Measurements from ENCODE around the gene TBCD.

The TBCD gene

DNA sequence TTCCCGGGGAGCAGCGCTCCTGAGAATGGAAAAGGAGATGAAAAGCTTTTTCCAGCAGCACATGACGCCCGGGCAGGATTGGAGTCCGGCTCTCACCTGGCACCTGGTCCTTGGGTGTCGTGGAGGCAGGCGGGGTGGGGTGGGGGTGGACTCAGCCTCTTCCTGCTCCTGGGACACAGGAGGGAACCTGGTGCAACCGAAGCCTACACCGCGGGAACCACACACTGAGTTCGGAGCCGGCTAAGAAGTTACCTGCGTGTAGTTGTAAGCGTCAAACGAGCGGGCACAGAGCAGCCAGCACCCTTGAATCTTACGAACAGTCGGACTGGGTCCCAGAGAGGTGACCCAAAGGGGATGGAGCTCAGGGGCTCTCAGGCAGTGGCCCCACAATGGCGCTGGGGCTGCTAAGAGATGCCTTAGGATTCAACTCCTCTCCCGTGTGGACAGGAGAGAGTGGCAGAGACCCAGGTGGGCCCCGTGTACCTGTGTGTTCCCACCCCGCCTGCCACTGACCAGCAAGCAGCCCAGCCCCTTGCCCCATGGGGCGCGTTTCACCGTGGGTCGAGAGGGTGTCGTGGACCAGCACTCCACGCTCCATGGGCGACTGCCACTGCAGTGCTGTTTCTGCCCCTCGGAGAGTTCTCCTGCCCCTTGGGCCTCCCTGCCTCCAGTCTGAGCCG is 221.7 kb downstream of the TBCD start:
- TF ChIP-seq, protein P1, sequence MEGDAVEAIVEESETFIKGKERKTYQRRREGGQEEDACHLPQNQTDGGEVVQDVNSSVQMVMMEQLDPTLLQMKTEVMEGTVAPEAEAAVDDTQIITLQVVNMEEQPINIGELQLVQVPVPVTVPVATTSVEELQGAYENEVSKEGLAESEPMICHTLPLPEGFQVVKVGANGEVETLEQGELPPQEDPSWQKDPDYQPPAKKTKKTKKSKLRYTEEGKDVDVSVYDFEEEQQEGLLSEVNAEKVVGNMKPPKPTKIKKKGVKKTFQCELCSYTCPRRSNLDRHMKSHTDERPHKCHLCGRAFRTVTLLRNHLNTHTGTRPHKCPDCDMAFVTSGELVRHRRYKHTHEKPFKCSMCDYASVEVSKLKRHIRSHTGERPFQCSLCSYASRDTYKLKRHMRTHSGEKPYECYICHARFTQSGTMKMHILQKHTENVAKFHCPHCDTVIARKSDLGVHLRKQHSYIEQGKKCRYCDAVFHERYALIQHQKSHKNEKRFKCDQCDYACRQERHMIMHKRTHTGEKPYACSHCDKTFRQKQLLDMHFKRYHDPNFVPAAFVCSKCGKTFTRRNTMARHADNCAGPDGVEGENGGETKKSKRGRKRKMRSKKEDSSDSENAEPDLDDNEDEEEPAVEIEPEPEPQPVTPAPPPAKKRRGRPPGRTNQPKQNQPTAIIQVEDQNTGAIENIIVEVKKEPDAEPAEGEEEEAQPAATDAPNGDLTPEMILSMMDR (IDR thresholded peaks at IDR 0.05; ENCODE audit: low read depth, low read length): no peak
- no peaks in the 10 kb centered on the region for H3K36me3 ChIP-seq
- no peaks in the 10 kb centered on the region for H3K9me3 ChIP-seq
- no peaks in the 10 kb centered on the region for H3K4me1 ChIP-seq
- no peak for DNase-seq
- H3K4me3 ChIP-seq (ENCODE audit: low read depth, low read length): no peak overlapping the region
- H3K27me3 ChIP-seq: no peaks in the 10 kb centered on the region

DNA sequence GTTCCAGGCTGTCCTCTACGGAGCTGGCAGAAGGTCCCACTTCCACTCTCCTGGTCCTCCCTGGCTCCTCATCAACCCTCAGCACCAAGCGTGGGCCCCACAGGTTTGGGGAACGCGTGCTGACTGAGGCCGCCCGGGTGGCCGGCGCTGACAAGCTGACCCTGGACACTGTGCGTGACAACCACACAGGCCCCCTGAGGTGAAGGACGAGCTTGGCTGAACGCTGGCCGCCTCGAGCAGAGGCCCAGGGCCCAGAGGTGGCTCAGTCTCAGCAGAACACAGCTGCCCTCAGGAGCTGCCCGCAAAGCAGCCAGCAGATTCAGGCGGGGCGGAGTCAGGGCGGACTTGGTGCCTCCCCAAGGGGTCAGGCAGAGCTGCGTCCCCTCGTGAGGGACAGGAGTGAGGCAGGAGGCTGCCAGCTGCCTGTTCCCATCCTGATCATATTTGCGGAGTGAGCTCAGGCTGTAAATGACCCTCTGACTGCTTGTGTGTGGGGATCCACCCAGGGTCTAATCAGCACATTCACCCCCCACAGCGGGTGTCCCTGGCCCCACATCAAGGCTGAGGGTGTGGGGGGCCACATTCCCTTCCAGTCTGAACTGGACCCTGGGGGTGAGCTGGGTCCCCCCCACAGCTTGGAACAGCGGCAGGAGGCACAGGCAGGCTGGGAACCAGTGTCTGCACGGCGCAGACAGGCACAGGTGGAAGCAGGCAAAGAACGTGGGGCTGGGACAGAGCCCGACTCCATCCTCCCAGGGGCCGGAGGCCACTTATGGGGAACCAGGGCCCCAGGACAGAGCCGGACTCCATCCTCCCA is 222.5 kb downstream of the TBCD start:
- no peaks in the 10 kb centered on the region for H3K9me3 ChIP-seq
- H3K4me1 ChIP-seq: no peaks in the 10 kb centered on the region
- no peak for DNase-seq
- no peaks in the 10 kb centered on the region for H3K36me3 ChIP-seq
- no peak overlapping the region for H3K4me3 ChIP-seq (ENCODE audit: low read depth, low read length)
- TF ChIP-seq, protein P1 (IDR thresholded peaks at IDR 0.05; ENCODE audit: low read depth, low read length): no peak
- no peaks in the 10 kb centered on the region for H3K27me3 ChIP-seq

DNA sequence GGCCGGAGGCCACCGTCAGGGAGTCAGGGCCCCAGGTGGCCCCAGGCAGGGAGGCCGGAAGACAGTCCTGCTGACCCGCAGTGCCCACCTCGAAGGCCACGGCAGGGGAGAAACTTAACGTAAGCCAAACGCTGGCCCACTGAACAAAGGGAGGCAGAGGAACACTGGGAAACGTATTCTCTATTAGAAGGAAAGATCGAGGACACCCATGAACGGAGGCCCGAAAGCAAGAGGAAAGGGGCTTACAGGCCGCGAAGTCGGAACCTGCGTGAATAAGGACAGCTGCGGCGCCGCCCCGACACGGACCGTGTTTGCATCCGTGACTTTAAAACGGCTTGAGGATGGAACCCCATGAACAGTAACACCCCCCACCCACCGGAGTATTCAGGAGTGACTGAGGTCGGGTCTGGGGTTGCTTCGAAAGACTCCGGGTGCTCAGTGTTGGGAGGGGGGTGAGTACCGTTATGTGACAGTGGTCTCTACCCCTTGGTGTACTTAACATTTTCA is 225.2 kb downstream of the TBCD start:
- H3K36me3 ChIP-seq: no peaks in the 10 kb centered on the region
- no peaks in the 10 kb centered on the region for H3K4me1 ChIP-seq
- H3K27me3 ChIP-seq: no peaks in the 10 kb centered on the region
- TF ChIP-seq, protein P1 (IDR thresholded peaks at IDR 0.05; ENCODE audit: low read depth, low read length): no peak
- DNase-seq: no peak
- H3K4me3 ChIP-seq (ENCODE audit: low read depth, low read length): no peak overlapping the region
- no peaks in the 10 kb centered on the region for H3K9me3 ChIP-seq

DNA sequence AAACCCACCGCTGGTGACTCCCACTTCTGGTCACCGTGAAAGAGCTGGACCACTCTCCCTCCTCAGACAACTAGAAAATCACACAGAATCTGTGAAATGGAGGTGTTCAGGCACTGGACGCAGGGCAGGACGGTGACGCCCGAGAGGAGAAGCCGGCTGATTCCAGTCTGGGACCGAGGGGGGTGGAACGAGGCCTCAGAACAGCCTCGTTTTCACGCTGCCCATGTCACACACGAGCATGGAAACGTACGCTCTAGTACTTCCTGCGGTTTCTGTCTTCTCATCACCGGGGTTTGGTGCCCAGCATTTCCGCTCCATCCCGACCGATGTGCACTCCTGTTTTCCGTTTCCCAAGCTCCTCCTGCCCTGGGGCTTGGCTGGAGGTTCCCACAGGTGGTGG is 225.7 kb downstream of the TBCD start:
- no peaks in the 10 kb centered on the region for H3K27me3 ChIP-seq
- DNase-seq: no peak
- H3K9me3 ChIP-seq: no peaks in the 10 kb centered on the region
- no peaks in the 10 kb centered on the region for H3K36me3 ChIP-seq
- H3K4me1 ChIP-seq: no peaks in the 10 kb centered on the region
- TF ChIP-seq, protein P1 (IDR thresholded peaks at IDR 0.05; ENCODE audit: low read depth, low read length): no peak
- H3K4me3 ChIP-seq (ENCODE audit: low read depth, low read length): no peak overlapping the region

DNA sequence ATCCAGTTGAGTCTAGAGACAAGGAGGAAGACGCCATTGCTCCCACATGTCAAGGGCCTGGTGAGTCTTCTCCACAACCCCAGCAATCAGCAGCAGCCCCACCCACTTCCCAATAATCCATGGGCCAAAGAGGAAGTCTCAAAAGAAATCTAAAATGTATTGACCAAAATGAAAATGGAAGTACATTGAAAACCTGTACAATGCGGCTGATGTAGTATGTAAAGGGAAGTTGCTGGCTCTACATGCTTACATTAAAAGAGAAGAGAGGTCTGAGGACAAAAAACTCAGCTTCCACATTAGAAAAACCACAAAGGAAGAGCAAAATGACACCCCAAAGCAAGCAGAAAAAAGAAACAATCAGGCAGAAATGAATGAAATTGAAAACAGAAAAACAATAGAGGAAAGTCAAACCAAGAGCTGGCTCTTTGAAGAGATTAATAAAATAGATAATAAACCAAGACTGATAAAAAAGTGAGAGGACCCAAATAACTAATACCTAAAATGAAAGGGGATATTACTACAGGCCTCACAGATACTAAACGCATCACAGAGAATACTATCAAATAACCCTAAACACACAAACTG is 227.0 kb downstream of the TBCD start:
- no peak for DNase-seq
- TF ChIP-seq, protein P1 (IDR thresholded peaks at IDR 0.05; ENCODE audit: low read depth, low read length): no peak
- no peaks in the 10 kb centered on the region for H3K27me3 ChIP-seq
- no peaks in the 10 kb centered on the region for H3K36me3 ChIP-seq
- H3K9me3 ChIP-seq: no peaks in the 10 kb centered on the region
- no peak overlapping the region for H3K4me3 ChIP-seq (ENCODE audit: low read depth, low read length)
- no peaks in the 10 kb centered on the region for H3K4me1 ChIP-seq
